Activated CD8-positive, alpha-beta T cell treated with anti-CD3 and anti-CD28 coated beads for 36 hours (primary cell): ENCODE results near the gene RRP1B. TPM values are rescaled to one million over a fixed set of nuclear protein-coding genes. Genes with fewer than 3 reads are reported as not detected.
A peak's percentile ranks its signal among the peaks of the same experiment; 100 is the strongest.
"Not testable (repeated sequence)": the region's sequence is repeated elsewhere in the genome, so short reads cannot be mapped to it uniquely, and the experiment has no call there.

Experiments used
- ATAC-seq: fragments of 200-7000 bp; cut with Tn5 transposase; one replicate; pipeline ENCODE4 v1.10.0; 2021; ENCODE audit warnings: mild to moderate bottlenecking, moderate library complexity
- CTCF ChIA-PET: fragments of 350-600 bp; sonication (Branson Sonifier 250); formaldehyde crosslinking; loops from one replicate; lab custom pipeline; 2021; ENCODE audit warnings: antibody characterized with exemption; lab: Charles Lee
- POLR2A ChIA-PET: fragments of 350-600 bp; sonication (Branson Sonifier 250); formaldehyde crosslinking; loops from one replicate; lab custom pipeline; 2021; ENCODE audit warnings: antibody characterized with exemption; lab: Charles Lee
- DNase-seq: peaks from one replicate; pipeline ENCODE4 v3.0.0-alpha.2; 2020
- H3K27ac Mint-ChIP-seq: one replicate; pipeline ENCODE4 v1.8.0; 2021; ENCODE audit warnings: mild to moderate bottlenecking, mixed read lengths
- H3K27me3 Mint-ChIP-seq: one replicate; pipeline ENCODE4 v1.8.0; 2021; ENCODE audit warnings: mixed read lengths
- H3K36me3 Mint-ChIP-seq: one replicate; pipeline ENCODE4 v1.8.0; 2021; ENCODE audit warnings: low read depth, mixed read lengths
- H3K4me1 Mint-ChIP-seq: one replicate; pipeline ENCODE4 v1.8.0; 2021; ENCODE audit warnings: low read depth, mixed read lengths
- H3K4me3 Mint-ChIP-seq: one replicate; pipeline ENCODE4 v1.8.0; 2021; ENCODE audit warnings: mild to moderate bottlenecking, moderate library complexity, mixed read lengths
- H3K9me3 Mint-ChIP-seq: one replicate; pipeline ENCODE4 v1.8.0; 2021; ENCODE audit warnings: mixed read lengths
- CTCF ChIP-seq: fragments of 200-600 bp; IDR thresholded peaks from one replicate; pipeline ENCODE4 v1.8.0; 2022; ENCODE audit warnings: antibody characterized with exemption, mild to moderate bottlenecking
- intact Hi-C: fragments of 100-400 bp; cut with micrococcal nuclease; formaldehyde crosslinking; loops from one replicate; pipeline ENCODE4 v1.10.0; 2022
- total RNA-seq, 2 experiments: library from RNA; stranded (reverse); gene quantifications; one replicate each; pipeline ENCODE4 v1.2.3, GENCODE V29; 2021

RRP1B gene
- 10 to 100 TPM; 76.7 to 78.5 TPM for total RNA-seq

- intact Hi-C loops = no loop called here
- H3K4me3 Mint-ChIP-seq = peak within 1 kb of the TSS; percentile 99
- H3K4me1 Mint-ChIP-seq = peaks cover 38% of the 10 kb centered on the region
- peak; percentile 88 for ATAC-seq
- TF ChIP-seq CTCF = no peak
- CTCF ChIA-PET = interaction anchor here (1.3 to 1.5 kb wide), 2 partner anchors 12 to 14 kb away, joined by 3 to 4 read pairs; no protein-coding TSS in a partner anchor
- DNase-seq = peak; percentile 83
- H3K27me3 Mint-ChIP-seq = no peaks in the 10 kb centered on the region
- H3K27ac Mint-ChIP-seq = peak within 1 kb of the TSS; percentile 97
- peaks cover 38% of the 10 kb centered on the region for H3K36me3 Mint-ChIP-seq
- no peaks in the 10 kb centered on the region for H3K9me3 Mint-ChIP-seq
- POLR2A ChIA-PET = interaction anchor here (0.7 to 2.3 kb wide), 15 partner anchors 8 to 306 kb away, joined by 3 to 15 read pairs (median 3); no protein-coding TSS in a partner anchor
Measured at GRCh38 chr21:43659136-43660000, at the start of gene RRP1B, which contains the start of gene HSF2BP. Gene RRP1B (plus strand): TSS chr21:43659560. CDS start chr21:43659665, 105 bp downstream. Gene HSF2BP (minus strand): TSS chr21:43659488. CDS start chr21:43658096, 1,392 bp downstream.

DNA sequence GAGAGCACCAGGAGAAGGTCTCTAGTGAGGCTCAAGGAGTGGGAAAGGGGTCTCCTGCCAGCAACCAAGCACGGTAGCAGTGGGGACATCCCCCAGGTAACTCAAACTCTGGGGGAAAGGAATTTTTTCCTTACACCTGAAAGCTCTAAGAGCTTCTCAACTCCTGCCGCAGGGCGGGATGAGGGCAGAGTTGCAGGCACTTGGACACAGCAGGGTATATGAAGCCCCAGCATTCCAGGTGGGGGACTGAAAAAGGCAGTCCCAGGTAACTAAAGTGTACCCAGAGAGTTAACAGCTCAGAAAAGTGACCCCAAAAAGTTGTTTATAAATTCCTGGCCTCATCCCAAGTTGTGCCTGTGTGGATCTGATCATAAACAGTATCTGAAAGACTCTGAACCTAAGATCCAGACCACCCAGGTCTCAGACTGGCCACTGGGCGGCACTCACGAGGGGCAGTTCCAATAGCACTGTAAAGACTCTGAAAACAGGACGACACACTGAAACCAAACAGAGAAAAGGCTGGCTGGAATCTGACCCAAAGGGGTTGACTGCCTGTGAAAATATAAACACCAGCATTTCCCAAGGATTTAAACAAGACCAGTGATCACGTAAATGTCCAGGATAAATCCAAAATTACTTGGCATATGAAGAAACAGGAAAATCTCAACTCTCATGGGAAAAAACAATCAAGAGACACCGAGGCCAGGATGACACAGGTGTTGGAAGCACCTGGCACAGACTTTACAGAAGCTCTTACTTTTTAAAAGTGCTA lies 47.6 kb upstream of the RRP1B start:
- ATAC-seq (no peak), DNase-seq (peak; percentile 41)
- Mint-ChIP-seq H3K4me1 (peaks cover 4% of the 10 kb centered on the region), H3K36me3 (no peaks in the 10 kb centered on the region), H3K4me3 (no peak overlapping the region), H3K27me3 (no peaks in the 10 kb centered on the region), H3K9me3 (no peaks in the 10 kb centered on the region), H3K27ac (no peak overlapping the region)
- ChIA-PET POLR2A (no interaction called here), CTCF (interaction anchor here (1.0 to 1.9 kb wide), 5 partner anchors 10 to 30 kb away, joined by 3 to 6 read pairs (median 3); no protein-coding TSS in a partner anchor)
- intact Hi-C loops = no loop called here
- TF ChIP-seq CTCF = no peak

- no peak overlapping the region for H3K27ac Mint-ChIP-seq
Measured at GRCh38 chr21:43613755-43614638, 45.4 kb upstream of the RRP1B start.

GRCh38 chr21:43614839-43615238 lies 44.5 kb upstream of the RRP1B start:
- intact Hi-C loops = no loop called here
- ATAC-seq (no peak), DNase-seq (no peak)
- ChIA-PET POLR2A (no interaction called here), CTCF (no interaction called here)
- H3K27ac Mint-ChIP-seq = no peak overlapping the region
- H3K9me3 Mint-ChIP-seq = peaks cover under 1% of the 10 kb centered on the region
- TF ChIP-seq CTCF = no peak
- no peak overlapping the region for H3K4me3 Mint-ChIP-seq
- H3K36me3 Mint-ChIP-seq = no peaks in the 10 kb centered on the region
- peaks cover 4% of the 10 kb centered on the region for H3K4me1 Mint-ChIP-seq
- no peaks in the 10 kb centered on the region for H3K27me3 Mint-ChIP-seq

More at GRCh38 chr21:43613755-43614638, 45.4 kb upstream of the RRP1B start:
- H3K4me1 Mint-ChIP-seq = peaks cover 4% of the 10 kb centered on the region
- H3K36me3 Mint-ChIP-seq = no peaks in the 10 kb centered on the region
- TF ChIP-seq CTCF = no peak
- no peak for ATAC-seq
- no peaks in the 10 kb centered on the region for H3K27me3 Mint-ChIP-seq
- CTCF ChIA-PET = no interaction called here
- no peaks in the 10 kb centered on the region for H3K9me3 Mint-ChIP-seq
- POLR2A ChIA-PET = interaction anchor here (1.3 kb wide), 1 partner anchor 46 kb away, joined by 3 read pairs; the partner anchor contains the start of gene RRP1B
- intact Hi-C loops = no loop called here
- DNase-seq = no peak
- H3K4me3 Mint-ChIP-seq = no peak overlapping the region

DNA sequence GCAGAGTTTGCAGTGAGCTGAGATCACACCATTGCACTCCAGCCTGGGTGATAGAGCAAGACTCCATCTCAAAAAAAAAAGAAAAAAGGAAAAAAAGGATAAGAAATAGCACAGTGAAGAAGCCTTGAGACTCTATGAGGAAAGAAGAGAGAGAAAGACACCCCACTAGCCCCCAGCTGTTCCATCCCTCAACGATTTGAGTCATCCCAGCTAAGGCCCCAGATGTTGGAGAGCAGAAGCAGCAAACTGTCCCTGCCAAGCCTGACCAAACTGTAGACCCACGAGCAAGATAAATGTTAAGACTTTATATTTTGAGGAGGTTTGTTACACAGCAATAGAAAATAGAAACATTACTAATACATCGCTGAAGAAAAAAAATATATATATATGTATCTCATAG lies 42.5 kb upstream of the RRP1B start:
- H3K27ac Mint-ChIP-seq, intact Hi-C loops: not testable (repeated sequence)

More for the DNA sequence above, 42.5 kb upstream of the RRP1B start:
- H3K4me3 Mint-ChIP-seq, DNase-seq, H3K27me3 Mint-ChIP-seq, H3K4me1 Mint-ChIP-seq, POLR2A ChIA-PET, CTCF ChIA-PET, H3K9me3 Mint-ChIP-seq, ATAC-seq, H3K36me3 Mint-ChIP-seq: not testable (repeated sequence)
